ENCODE data around the gene PLA2R1.

PLA2R1 gene

GRCh38 chr2:159891917-159892730 is 170.3 kb downstream of the PLA2R1 start:
- Histone ChIP-seq H3K36me3 (ENCODE audit: control insufficient read depth, insufficient read depth, low read length) (no peaks in the 10 kb centered on the region), H3K4me3 (ENCODE audit: low read length) (no peak overlapping the region), H3K27ac (ENCODE audit: low read depth, low read length) (no peak overlapping the region), H3K4me1 (ENCODE audit: control insufficient read depth, insufficient read depth, low read length) (no peaks in the 10 kb centered on the region), H3K27me3 (ENCODE audit: control insufficient read depth, insufficient read depth, low read length) (no peaks in the 10 kb centered on the region), H3K9ac (ENCODE audit: low read length) (no peak overlapping the region)

- Histone ChIP-seq H3K9ac (ENCODE audit: low read length) (no peak overlapping the region), H3K4me1 (ENCODE audit: control insufficient read depth, insufficient read depth, low read length) (no peaks in the 10 kb centered on the region), H3K27ac (ENCODE audit: low read depth, low read length) (no peak overlapping the region), H3K36me3 (ENCODE audit: control insufficient read depth, insufficient read depth, low read length) (no peaks in the 10 kb centered on the region), H3K27me3 (ENCODE audit: control insufficient read depth, insufficient read depth, low read length) (no peaks in the 10 kb centered on the region), H3K4me3 (ENCODE audit: low read length) (no peak overlapping the region)
Measured at GRCh38 chr2:159891267-159891588, 171.2 kb downstream of the PLA2R1 start.

- Histone ChIP-seq H3K4me3 (ENCODE audit: low read length) (no peak overlapping the region), H3K36me3 (ENCODE audit: control insufficient read depth, insufficient read depth, low read length) (no peaks in the 10 kb centered on the region), H3K9ac (ENCODE audit: low read length) (no peak overlapping the region), H3K27ac (ENCODE audit: low read depth, low read length) (no peak overlapping the region), H3K27me3 (ENCODE audit: control insufficient read depth, insufficient read depth, low read length) (no peaks in the 10 kb centered on the region), H3K4me1 (ENCODE audit: control insufficient read depth, insufficient read depth, low read length) (no peaks in the 10 kb centered on the region)
Measured at GRCh38 chr2:159890551-159891266, 171.7 kb downstream of the PLA2R1 start.

- no peak overlapping the region for H3K4me3 ChIP-seq (ENCODE audit: low read length)
- no peak overlapping the region for H3K27ac ChIP-seq (ENCODE audit: low read depth, low read length)
- no peak overlapping the region for H3K9ac ChIP-seq (ENCODE audit: low read length)
- H3K4me1 ChIP-seq (ENCODE audit: control insufficient read depth, insufficient read depth, low read length) = no peaks in the 10 kb centered on the region
- no peaks in the 10 kb centered on the region for H3K27me3 ChIP-seq (ENCODE audit: control insufficient read depth, insufficient read depth, low read length)
- H3K36me3 ChIP-seq (ENCODE audit: control insufficient read depth, insufficient read depth, low read length) = no peaks in the 10 kb centered on the region
Measured at GRCh38 chr2:159882130-159882745, 180.2 kb downstream of the PLA2R1 start.

All from rectal smooth muscle tissue (tissue), 1 donor.